HG02938 (cell line): Measurements from ENCODE around the gene PRKAB1.
"Not testable (repeated sequence)": the region's sequence is repeated elsewhere in the genome, so short reads cannot be mapped to it uniquely, and the experiment has no call there.

Experiments used
- ATAC-seq: cut with Tn5 transposase; IDR thresholded peaks from one replicate; pipeline ENCODE4 v1.9.1; 2021; ENCODE audit warnings: mild to moderate bottlenecking, moderate library complexity; ENCODE audit not compliant: unreplicated experiment

The PRKAB1 gene

GRCh38 chr12:119683816-119684215 is 15.9 kb downstream of the PRKAB1 start:
- ATAC-seq = no peak

GRCh38 chr12:119684711-119685369 is 16.9 kb downstream of the PRKAB1 start:
- ATAC-seq = no peak

GRCh38 chr12:119685375-119685774 is 17.4 kb downstream of the PRKAB1 start:
- no peak for ATAC-seq

GRCh38 chr12:119686355-119686754 is 18.4 kb downstream of the PRKAB1 start:
- no peak for ATAC-seq

- no peak for ATAC-seq
These were observed 18.8 kb downstream of the PRKAB1 start for GRCh38 chr12:119686776-119687175.

- ATAC-seq = no peak
These were observed 19.5 kb downstream of the PRKAB1 start for GRCh38 chr12:119687406-119687805.

GRCh38 chr12:119687879-119688278 is 19.9 kb downstream of the PRKAB1 start:
- ATAC-seq = no peak

GRCh38 chr12:119689935-119690500 is 22.1 kb downstream of the PRKAB1 start:
- no peak for ATAC-seq

GRCh38 chr12:119691202-119691810 is 23.4 kb downstream of the PRKAB1 start:
- no peak for ATAC-seq

- no peak for ATAC-seq
These were observed 24.5 kb downstream of the PRKAB1 start for GRCh38 chr12:119692410-119692809.

GRCh38 chr12:119692997-119693396 is 25.1 kb downstream of the PRKAB1 start:
- ATAC-seq = no peak

- ATAC-seq = no peak
These were observed 25.6 kb downstream of the PRKAB1 start for GRCh38 chr12:119693511-119693910.

- no peak for ATAC-seq
These were observed 26.2 kb downstream of the PRKAB1 start for GRCh38 chr12:119694111-119694510.

GRCh38 chr12:119695034-119695433 is 27.1 kb downstream of the PRKAB1 start:
- no peak for ATAC-seq

- ATAC-seq = no peak
These were observed 29.0 kb downstream of the PRKAB1 start for GRCh38 chr12:119696943-119697342.

- ATAC-seq = no peak
These were observed 31.3 kb downstream of the PRKAB1 start for GRCh38 chr12:119699199-119699760.

GRCh38 chr12:119700078-119700477 is 32.1 kb downstream of the PRKAB1 start:
- no peak for ATAC-seq

GRCh38 chr12:119704065-119704747 is 36.3 kb downstream of the PRKAB1 start:
- ATAC-seq = no peak

- no peak for ATAC-seq
These were observed 37.2 kb downstream of the PRKAB1 start for GRCh38 chr12:119705182-119705581.

- ATAC-seq = not testable (repeated sequence)
These were observed 38.5 kb downstream of the PRKAB1 start for GRCh38 chr12:119706427-119706826.

- ATAC-seq = no peak
These were observed 42.5 kb downstream of the PRKAB1 start for GRCh38 chr12:119710374-119710964.
